Kidney epithelial cell (primary cell): ENCODE measurements around the gene TMC4. TPM values are rescaled to one million over a fixed set of nuclear protein-coding genes. Genes with fewer than 3 reads are reported as not detected.

Experiments used
- DNase-seq: peaks from one replicate; pipeline ENCODE4 v3.0.0-alpha.2; 2010; ENCODE audit warnings: low read depth
- H3K27me3 ChIP-seq: 2 replicates; pipeline ENCODE4 v1.6.0; 2011; ENCODE audit warnings: low read length; ENCODE audit not compliant: control insufficient read depth, insufficient read depth
- H3K36me3 ChIP-seq: 2 replicates; pipeline ENCODE4 v1.5.1; 2011; ENCODE audit warnings: low read length; ENCODE audit not compliant: control insufficient read depth, insufficient read depth
- H3K4me3 ChIP-seq: 2 replicates; pipeline ENCODE4 v1.5.1; 2011; ENCODE audit warnings: low read depth, mild to moderate bottlenecking, control low read depth, low read length
- CTCF ChIP-seq: IDR thresholded peaks from 2 replicates; pipeline ENCODE4 v1.5.1; 2011; ENCODE audit warnings: mild to moderate bottlenecking, moderate library complexity, low read length, control low read depth, inconsistent platforms; ENCODE audit not compliant: insufficient read depth, poor library complexity, severe bottlenecking
- total RNA-seq: library from RNA; depleted of rRNA; stranded (reverse); fragments of >200 nt; gene quantifications from 2 replicates; pipeline ENCODE4 v1.2.3, GENCODE V29; 2015

Gene TMC4
- total RNA-seq, 1 donor from 2014 or later: 33.9 TPM

DNA sequence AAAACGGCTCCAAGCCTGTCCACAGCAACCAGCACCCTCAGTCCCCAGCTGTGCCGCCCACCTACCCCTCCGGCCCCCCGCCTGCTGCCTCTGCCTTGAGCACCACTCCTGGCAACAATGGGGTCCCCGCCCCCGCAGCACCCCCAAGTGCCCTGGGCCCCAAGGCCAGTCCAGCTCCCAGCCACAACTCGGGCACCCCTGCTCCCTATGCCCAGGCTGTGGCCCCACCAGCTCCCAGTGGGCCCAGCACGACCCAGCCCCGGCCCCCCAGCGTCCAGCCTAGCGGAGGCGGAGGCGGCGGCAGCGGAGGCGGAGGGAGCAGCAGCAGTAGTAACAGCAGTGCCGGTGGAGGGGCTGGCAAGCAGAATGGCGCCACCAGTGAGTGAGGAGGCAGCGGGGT lies 24.8 kb downstream of the TMC4 start:
- no peak for TF ChIP-seq CTCF
- peaks cover 5% of the 10 kb centered on the region for H3K36me3 ChIP-seq
- H3K4me3 ChIP-seq: no peak overlapping the region
- no peak for DNase-seq
- no peaks in the 10 kb centered on the region for H3K27me3 ChIP-seq

DNA sequence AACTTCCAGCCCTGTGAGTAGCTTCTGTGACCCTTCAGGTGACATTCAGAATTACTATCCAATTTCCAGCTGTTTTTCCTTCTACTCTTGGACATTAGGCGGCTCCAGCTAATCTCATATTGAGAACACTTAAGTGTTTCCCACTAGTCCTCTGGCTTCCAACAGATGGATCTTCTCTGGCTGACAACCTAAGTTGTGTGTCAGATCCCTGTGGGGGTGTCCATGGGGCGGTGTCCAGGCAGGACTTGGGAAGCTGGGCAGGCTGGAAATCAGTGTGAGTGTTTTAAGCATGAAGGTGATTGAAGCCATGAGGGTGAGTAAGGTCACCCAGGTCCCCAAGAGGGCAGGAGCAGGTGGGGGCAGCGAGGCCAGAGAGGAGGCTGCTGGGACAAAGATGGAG lies 25.3 kb downstream of the TMC4 start:
- no peak overlapping the region for H3K4me3 ChIP-seq
- no peaks in the 10 kb centered on the region for H3K27me3 ChIP-seq
- DNase-seq: no peak
- peaks cover 5% of the 10 kb centered on the region for H3K36me3 ChIP-seq
- no peak for TF ChIP-seq CTCF

GRCh38 chr19:54145541-54146158 lies 27.3 kb downstream of the TMC4 start:
- TF ChIP-seq CTCF: no peak

DNA sequence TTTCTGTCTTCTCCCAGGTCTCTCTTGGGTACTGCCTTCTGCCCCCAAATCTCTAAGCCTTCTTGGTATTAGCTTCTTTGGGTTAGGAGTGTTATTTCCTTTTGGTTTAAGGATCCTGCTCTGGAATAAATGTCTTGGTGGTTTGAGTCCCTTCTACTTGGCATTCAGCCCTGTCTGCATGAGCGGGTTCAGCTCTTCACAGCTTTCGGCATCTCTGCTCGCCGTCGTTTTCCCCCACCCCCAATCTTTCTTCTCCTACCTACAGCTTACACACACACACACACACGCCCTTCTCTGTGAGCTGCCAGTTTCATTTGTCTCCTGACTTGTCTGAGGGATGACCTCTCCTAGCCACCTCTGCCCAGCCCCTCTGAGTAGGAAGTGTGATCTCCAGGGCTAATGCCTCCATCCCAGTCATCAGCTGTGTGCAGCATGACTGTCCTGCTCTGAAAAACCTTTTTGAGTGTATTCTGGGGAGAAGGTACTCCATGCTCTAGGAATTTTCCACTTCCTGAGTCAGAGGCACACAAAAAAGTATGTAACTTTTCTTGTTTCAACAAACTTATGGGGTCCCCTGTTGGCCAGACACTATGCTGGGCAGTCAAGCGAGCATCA lies 30.7 kb downstream of the TMC4 start:
- DNase-seq: no peak
- Histone ChIP-seq H3K4me3 (no peak overlapping the region), H3K27me3 (no peaks in the 10 kb centered on the region), H3K36me3 (peaks cover 1% of the 10 kb centered on the region)
- no peak for TF ChIP-seq CTCF

More at GRCh38 chr19:54145541-54146158, 27.3 kb downstream of the TMC4 start:
- DNase-seq: no peak
- peaks cover 4% of the 10 kb centered on the region for H3K36me3 ChIP-seq
- no peak overlapping the region for H3K4me3 ChIP-seq
- H3K27me3 ChIP-seq: no peaks in the 10 kb centered on the region

DNA sequence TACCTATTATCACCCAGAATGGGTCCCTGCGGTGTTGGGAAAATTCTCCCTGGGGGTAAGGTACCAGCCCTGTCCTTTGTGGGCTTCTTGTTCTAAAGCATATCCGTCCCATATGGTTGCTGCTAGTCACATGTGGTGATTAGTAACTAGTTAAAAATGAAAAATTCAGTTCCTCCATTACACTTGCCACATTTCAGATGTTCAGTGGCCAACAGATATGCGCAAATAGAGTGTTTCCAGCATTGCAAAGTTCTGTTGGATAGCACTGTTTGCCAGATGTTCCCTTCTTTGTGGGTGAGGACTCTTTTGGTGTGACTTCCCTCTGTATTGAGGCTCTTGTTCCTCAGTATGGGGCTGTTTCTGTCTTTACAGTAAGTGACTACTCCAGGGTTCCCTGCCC lies 31.6 kb downstream of the TMC4 start:
- no peak overlapping the region for H3K4me3 ChIP-seq
- H3K27me3 ChIP-seq: no peaks in the 10 kb centered on the region
- H3K36me3 ChIP-seq: peaks cover 1% of the 10 kb centered on the region
- no peak for DNase-seq
- no peak for TF ChIP-seq CTCF
